K562 (cell line): Measurements from ENCODE around the gene IFNAR2. TPM values are rescaled to one million over a fixed set of nuclear protein-coding genes. Genes with fewer than 3 reads are reported as not detected.
A peak's percentile ranks its signal among the peaks of the same experiment; 100 is the strongest.

Experiments
- ATF1 ChIP-seq, 2 experiments: fragments of 450-650 bp in 1 of 2; IDR thresholded peaks; 2 replicates each; pipeline ENCODE4 v1.6.1; 2016; ENCODE audit warnings: missing compliant biosample characterization in 1 of 2, missing genetic modification characterization in 1 of 2
- ATF7 ChIP-seq: fragments of 450-650 bp; IDR thresholded peaks from 2 replicates; pipeline ENCODE4 v1.7.1; 2014; ENCODE audit warnings: mild to moderate bottlenecking, moderate library complexity
- CREM ChIP-seq: IDR thresholded peaks from 2 replicates; pipeline ENCODE4 v1.6.1; 2014; ENCODE audit warnings: antibody characterized with exemption, low read depth
- E2F1 ChIP-seq: sonication (generic); formaldehyde crosslinking; IDR thresholded peaks from 2 replicates; pipeline ENCODE4 v1.8.1; 2023; ENCODE audit warnings: mild to moderate bottlenecking, missing genetic modification reagents, moderate library complexity
- GATAD2A ChIP-seq: fragments of 450-650 bp; IDR thresholded peaks from 2 replicates; pipeline ENCODE4 v1.6.1; 2017
- JUNB ChIP-seq: fragments of 450-650 bp; formaldehyde crosslinking; conservative IDR thresholded peaks from 2 replicates; pipeline ENCODE4 v1.4.0; 2020; ENCODE audit warnings: mild to moderate bottlenecking
- JUND ChIP-seq, 2 experiments: IDR thresholded peaks; 2 replicates in 1 of 2; 3 replicates in 1 of 2; pipeline ENCODE4 v1.6.1; 2011; ENCODE audit warnings: borderline replicate concordance in 2 of 2, low read depth in 2 of 2, low read length in 2 of 2, improper control_type of control experiment in 1 of 2, missing biosample characterization in 1 of 2, missing genetic modification characterization in 1 of 2, missing genetic modification reagents in 1 of 2
- KAT7 ChIP-seq: sonication (generic); formaldehyde crosslinking; IDR thresholded peaks from 2 replicates; pipeline ENCODE4 v1.8.0; 2022; ENCODE audit warnings: missing genetic modification reagents, mild to moderate bottlenecking, borderline replicate concordance
- KLF13 ChIP-seq: fragments of 450-650 bp; IDR thresholded peaks from 2 replicates; pipeline ENCODE4 v1.6.1; 2016; ENCODE audit warnings: missing genetic modification characterization, low read depth, mild to moderate bottlenecking, missing compliant biosample characterization, moderate library complexity, borderline replicate concordance
- MBD2 ChIP-seq: sonication (generic); IDR thresholded peaks from 2 replicates; pipeline ENCODE4 v1.6.1; 2016; ENCODE audit warnings: low read depth, borderline replicate concordance
- MECOM ChIP-seq: fragments of 250-450 bp; sonication (Bioruptor Pico); IDR thresholded peaks from 2 replicates; pipeline ENCODE4 v1.8.0; 2022; ENCODE audit warnings: inconsistent platforms
- MLLT1 ChIP-seq, 2 experiments: fragments of 450-650 bp; IDR thresholded peaks; 2 replicates each; pipeline ENCODE4 v1.6.1; 2016
- NR2C1 ChIP-seq, 2 experiments: fragments of 450-650 bp; IDR thresholded peaks; 2 replicates each; pipeline ENCODE4 v1.6.1; 2017; ENCODE audit warnings: mild to moderate bottlenecking in 2 of 2, antibody characterized with exemption in 1 of 2, inconsistent platforms in 1 of 2, missing compliant biosample characterization in 1 of 2, missing genetic modification characterization in 1 of 2
- NR2F6 ChIP-seq: fragments of 450-650 bp; formaldehyde crosslinking; IDR thresholded peaks from 2 replicates; pipeline ENCODE4 v1.4.0; 2020; ENCODE audit warnings: mild to moderate bottlenecking
- PML ChIP-seq: IDR thresholded peaks from 2 replicates; pipeline ENCODE4 v1.6.1; 2012; ENCODE audit warnings: low read length, inconsistent platforms
- RFX1 ChIP-seq: fragments of 450-650 bp; IDR thresholded peaks from 2 replicates; pipeline ENCODE4 v1.6.1; 2016; ENCODE audit warnings: mild to moderate bottlenecking, moderate library complexity
- SAP30 ChIP-seq: fragments of 200-600 bp; sonication (generic); IDR thresholded peaks from 2 replicates; pipeline ENCODE4 v1.6.1; 2012; ENCODE audit warnings: borderline replicate concordance, low read depth, mild to moderate bottlenecking, moderate library complexity, low read length, control low read depth, inconsistent platforms; ENCODE audit not compliant: insufficient read depth, poor library complexity, severe bottlenecking
- SMARCA5 ChIP-seq: fragments of 450-650 bp; IDR thresholded peaks from 2 replicates; pipeline ENCODE4 v1.6.1; 2016
- TRIM25 ChIP-seq: fragments of 450-650 bp; IDR thresholded peaks from 2 replicates; pipeline ENCODE4 v1.7.0; 2016; ENCODE audit warnings: borderline replicate concordance
- ZBTB34 ChIP-seq: fragments of 250-450 bp; sonication (Bioruptor Pico); IDR thresholded peaks from 2 replicates; pipeline ENCODE4 v1.8.0; 2021; ENCODE audit warnings: mild to moderate bottlenecking, moderate library complexity
- ZNF134 ChIP-seq: fragments of 250-450 bp; sonication (Bioruptor Pico); conservative IDR thresholded peaks from 2 replicates; pipeline ENCODE4 v1.4.0; 2020
- ZNF184 ChIP-seq: sonication (generic); formaldehyde crosslinking; IDR thresholded peaks from 2 replicates; pipeline ENCODE4 v1.5.0; 2020; ENCODE audit warnings: missing genetic modification reagents
- ZNF23 ChIP-seq: fragments of 250-450 bp; sonication (Bioruptor Pico); IDR thresholded peaks from 2 replicates; pipeline ENCODE4 v1.4.0; 2020; ENCODE audit warnings: mild to moderate bottlenecking
- ZNF507 ChIP-seq: conservative IDR thresholded peaks from 2 replicates; pipeline ENCODE4 v1.6.1; 2017; ENCODE audit warnings: missing genetic modification characterization, missing compliant biosample characterization
- polyA plus RNA-seq, 8 experiments: library from polyadenylated mRNA; depleted of rRNA in 4 of 8; stranded (reverse) in 5 of 8; unstranded in 3 of 8; fragments of >200 nt; fragmentation: Nextera tagmentation in 2 of 8; fragmentation: Illumina TruSeq in 1 of 8; extraction: Ambion mirVana in 2 of 8; extraction: Trizol in 1 of 8; gene quantifications; 2 replicates each; pipeline versions ENCODE4 v1.2.1 to v1.2.3, GENCODE V29; 2011 to 2014; ENCODE audit warnings: inconsistent platforms in 1 of 8, missing spikeins in 1 of 8
- total RNA-seq, 7 experiments: library from RNA; depleted of rRNA in 6 of 7; stranded (reverse); fragments of >200 nt in 6 of 7; fragmentation: Illumina TruSeq in 2 of 7; extraction: Trizol in 2 of 7; gene quantifications; 2 replicates each; pipeline versions ENCODE4 v1.2.1 to v1.2.3, GENCODE V29; 2011 to 2021; ENCODE audit warnings: low replicate concordance in 1 of 7

The IFNAR2 gene
- total and polyA plus RNA-seq, 9 of the 15 experiments (the other 6 are each of a cell fraction or from before 2014, with no cell fraction given): 1.7 to 48.3 (median 8.4) TPM

- TF ChIP-seq ATF7: peak; percentile 88
- no peak for TF ChIP-seq MLLT1 (IDR thresholded peaks at IDR 0.05)
- TF ChIP-seq ZNF134 (CRISPR knock-in tag): no peak
- no peak for TF ChIP-seq KAT7
- TF ChIP-seq ZBTB34 (CRISPR knock-in tag): no peak
- no peak for TF ChIP-seq SMARCA5
- no peak for TF ChIP-seq GATAD2A
- TF ChIP-seq TRIM25: no peak
- no peak for TF ChIP-seq NR2F6 (CRISPR knock-in tag)
- no peak for TF ChIP-seq NR2C1 (IDR thresholded peaks at IDR 0.05)
- no peak for TF ChIP-seq NR2C1 (tag; IDR thresholded peaks at IDR 0.05)
- TF ChIP-seq PML: no peak
- TF ChIP-seq ZNF23 (CRISPR knock-in tag): no peak
- TF ChIP-seq MBD2: no peak
- peak; percentile 4; the same call in 1 of the 2 replicates for TF ChIP-seq RFX1
- 0 out of 2 replicates have a peak, but pooled peaks have one; percentile 22 for TF ChIP-seq JUNB (CRISPR knock-in tag)
- no peak for TF ChIP-seq KLF13 (tag)
- no peak for TF ChIP-seq SAP30
- no peak for TF ChIP-seq MECOM (CRISPR knock-in tag)
- no peak for TF ChIP-seq E2F1 (CRISPR knock-in tag)
- no peak for TF ChIP-seq ATF1 (CRISPR knock-in tag; IDR thresholded peaks at IDR 0.05)
- peak; percentile 61 for TF ChIP-seq ATF1 (tag; IDR thresholded peaks at IDR 0.05)
- TF ChIP-seq CREM: peak; percentile 82
- no peak for TF ChIP-seq ZNF184 (CRISPR knock-in tag)
- peak; percentile 71 for TF ChIP-seq JUND (IDR thresholded peaks at IDR 0.05; ENCODE audit: borderline replicate concordance, low read depth, low read length)
- peak; percentile 56; the same call in 2 of the 3 replicates for TF ChIP-seq JUND (tag; IDR thresholded peaks at IDR 0.05; ENCODE audit: borderline replicate concordance, low read depth, low read length)
- TF ChIP-seq ZNF507 (tag): no peak
- TF ChIP-seq, all 486 proteins: peak for 8
These were observed 7.7 kb downstream of the IFNAR2 start (continued) for GRCh38 chr21:33237486-33237885.
